ENCODE results near the gene ABHD5.

The ABHD5 gene

GRCh38 chr3:43769885-43770425, 79.2 kb downstream of the ABHD5 start:
- ATAC-seq (ENCODE audit: low read depth) (no peak), DNase-seq (ENCODE audit: low spot score) (no peak)
- Histone ChIP-seq H3K27me3 (ENCODE audit: insufficient read depth, poor library complexity, severe bottlenecking) (no peaks in the 10 kb centered on the region), H3K4me1 (ENCODE audit: insufficient read depth, poor library complexity, severe bottlenecking) (peaks cover 51% of the 10 kb centered on the region), H3K9me3 (ENCODE audit: severe bottlenecking) (no peaks in the 10 kb centered on the region), H3K36me3 (ENCODE audit: low read depth) (no peaks in the 10 kb centered on the region), H3K27ac (ENCODE audit: poor library complexity, severe bottlenecking) (peak overlapping the region; percentile 99), H3K4me3 (ENCODE audit: severe bottlenecking) (no peak overlapping the region)
- no peak for TF ChIP-seq CTCF (IDR thresholded peaks at IDR 0.05; ENCODE audit: poor library complexity, severe bottlenecking)

GRCh38 chr3:43770426-43771103, 79.8 kb downstream of the ABHD5 start:
- DNase-seq (ENCODE audit: low spot score) (no peak), ATAC-seq (ENCODE audit: low read depth) (no peak)
- no peaks in the 10 kb centered on the region for H3K36me3 ChIP-seq (ENCODE audit: low read depth)
- H3K4me1 ChIP-seq (ENCODE audit: insufficient read depth, poor library complexity, severe bottlenecking): peaks cover 47% of the 10 kb centered on the region
- no peaks in the 10 kb centered on the region for H3K27me3 ChIP-seq (ENCODE audit: insufficient read depth, poor library complexity, severe bottlenecking)
- no peak for TF ChIP-seq CTCF (IDR thresholded peaks at IDR 0.05; ENCODE audit: poor library complexity, severe bottlenecking)
- no peak overlapping the region for H3K4me3 ChIP-seq (ENCODE audit: severe bottlenecking)
- H3K9me3 ChIP-seq (ENCODE audit: severe bottlenecking): no peaks in the 10 kb centered on the region
- H3K27ac ChIP-seq (ENCODE audit: poor library complexity, severe bottlenecking): peak overlapping the region; percentile 99

- Histone ChIP-seq H3K27ac (ENCODE audit: poor library complexity, severe bottlenecking) (no peak overlapping the region), H3K4me1 (ENCODE audit: insufficient read depth, poor library complexity, severe bottlenecking) (peaks cover 37% of the 10 kb centered on the region)
- no peak for TF ChIP-seq CTCF (IDR thresholded peaks at IDR 0.05; ENCODE audit: poor library complexity, severe bottlenecking)
Observed at GRCh38 chr3:43771610-43772009, 80.9 kb downstream of the ABHD5 start.

GRCh38 chr3:43773273-43774094, 82.7 kb downstream of the ABHD5 start:
- DNase-seq (ENCODE audit: low spot score): no peak
- Histone ChIP-seq H3K27me3 (ENCODE audit: insufficient read depth, poor library complexity, severe bottlenecking) (no peaks in the 10 kb centered on the region), H3K27ac (ENCODE audit: poor library complexity, severe bottlenecking) (no peak overlapping the region), H3K4me3 (ENCODE audit: severe bottlenecking) (no peak overlapping the region), H3K9me3 (ENCODE audit: severe bottlenecking) (no peaks in the 10 kb centered on the region), H3K36me3 (ENCODE audit: low read depth) (no peaks in the 10 kb centered on the region), H3K4me1 (ENCODE audit: insufficient read depth, poor library complexity, severe bottlenecking) (peaks cover 18% of the 10 kb centered on the region)
- no peak for ATAC-seq (ENCODE audit: low read depth)
- no peak for TF ChIP-seq CTCF (IDR thresholded peaks at IDR 0.05; ENCODE audit: poor library complexity, severe bottlenecking)

More at GRCh38 chr3:43771610-43772009, 80.9 kb downstream of the ABHD5 start:
- H3K36me3 ChIP-seq (ENCODE audit: low read depth): no peaks in the 10 kb centered on the region
- DNase-seq (ENCODE audit: low spot score): no peak
- no peaks in the 10 kb centered on the region for H3K27me3 ChIP-seq (ENCODE audit: insufficient read depth, poor library complexity, severe bottlenecking)
- no peak for ATAC-seq (ENCODE audit: low read depth)
- no peaks in the 10 kb centered on the region for H3K9me3 ChIP-seq (ENCODE audit: severe bottlenecking)
- H3K4me3 ChIP-seq (ENCODE audit: severe bottlenecking): no peak overlapping the region

Data from RWPE2 (cell line).